IPS-11a (cell line): ENCODE results near the gene OR8A1.
"Not testable (repeated sequence)": the region's sequence is repeated elsewhere in the genome, so short reads cannot be mapped to it uniquely, and the experiment has no call there.

Experiments used
- H3K4me3 ChIP-seq: one replicate; pipeline ENCODE4 v1.5.1; 2013; ENCODE audit warnings: low read depth, low read length, control low read depth

The OR8A1 gene

GRCh38 chr11:124591430-124591829, 21.6 kb downstream of the OR8A1 start:
- no peak overlapping the region for H3K4me3 ChIP-seq

- H3K4me3 ChIP-seq = no peak overlapping the region
Observed at GRCh38 chr11:124592627-124593026, 22.8 kb downstream of the OR8A1 start.

- H3K4me3 ChIP-seq = no peak overlapping the region
Observed at GRCh38 chr11:124595302-124595701, 25.5 kb downstream of the OR8A1 start.

- no peak overlapping the region for H3K4me3 ChIP-seq
Observed at GRCh38 chr11:124597626-124598025, 27.8 kb downstream of the OR8A1 start.

- H3K4me3 ChIP-seq = no peak overlapping the region
Observed at GRCh38 chr11:124600621-124601320, 31.0 kb downstream of the OR8A1 start.

- no peak overlapping the region for H3K4me3 ChIP-seq
Observed at GRCh38 chr11:124602193-124602592, 32.4 kb downstream of the OR8A1 start.

GRCh38 chr11:124602723-124603122, 32.9 kb downstream of the OR8A1 start:
- not testable (repeated sequence) for H3K4me3 ChIP-seq

- H3K4me3 ChIP-seq = no peak overlapping the region
Observed at GRCh38 chr11:124605719-124606118, 35.9 kb downstream of the OR8A1 start.

GRCh38 chr11:124608147-124608546, 38.4 kb downstream of the OR8A1 start:
- H3K4me3 ChIP-seq = no peak overlapping the region

- H3K4me3 ChIP-seq = no peak overlapping the region
Observed at GRCh38 chr11:124610295-124610694, 40.5 kb downstream of the OR8A1 start.

- no peak within 1 kb of the TSS for H3K4me3 ChIP-seq
Observed at GRCh38 chr11:124611064-124611463, 41.3 kb downstream of the OR8A1 start, which contains the start of gene PANX3. Gene PANX3, plus strand, starts transcription at chr11:124611428. Its CDS starts 129 bp downstream, at chr11:124611557.

- no peak overlapping the region for H3K4me3 ChIP-seq
Observed at GRCh38 chr11:124612045-124612444, 42.2 kb downstream of the OR8A1 start.

GRCh38 chr11:124612567-124613246, 42.9 kb downstream of the OR8A1 start:
- H3K4me3 ChIP-seq = no peak overlapping the region

GRCh38 chr11:124618863-124619262, 49.1 kb downstream of the OR8A1 start:
- no peak overlapping the region for H3K4me3 ChIP-seq
